Neural cell (in vitro differentiated cells): ENCODE data around the gene QPRT. TPM values are rescaled to one million over a fixed set of nuclear protein-coding genes. Genes with fewer than 3 reads are reported as not detected.

Source experiments
- H2AFZ ChIP-seq: fragments of 200-600, 300-800 bp; sonication (generic), shearing (Covaris generic); 2 replicates; pipeline ENCODE4 v1.6.0; 2014; ENCODE audit warnings: low read depth, mild to moderate bottlenecking, antibody characterized with exemption, low read length, moderate library complexity
- H3F3A ChIP-seq: fragments of 200-600 bp; shearing (Covaris generic); 2 replicates; pipeline ENCODE4 v1.6.1; 2016; ENCODE audit warnings: mild to moderate bottlenecking, moderate library complexity, mixed read lengths, antibody characterized with exemption, low read length; ENCODE audit not compliant: insufficient read depth, poor library complexity, severe bottlenecking
- H3K27ac ChIP-seq: fragments of 200-600, 300-800 bp; sonication (generic), shearing (Covaris generic); 2 replicates; pipeline ENCODE4 v1.5.1; 2014; ENCODE audit warnings: mild to moderate bottlenecking, low read length, moderate library complexity
- H3K27me3 ChIP-seq: fragments of 300-800, 200-600 bp; sonication (generic), shearing (Covaris generic); 2 replicates; pipeline ENCODE4 v1.6.0; 2014; ENCODE audit warnings: mild to moderate bottlenecking, low read depth, low read length, moderate library complexity; ENCODE audit not compliant: insufficient read depth
- H3K36me3 ChIP-seq: fragments of 300-800, 200-600 bp; sonication (generic), shearing (Covaris generic); 2 replicates; pipeline ENCODE4 v1.5.1; 2014; ENCODE audit warnings: mild to moderate bottlenecking, antibody characterized with exemption, low read length, moderate library complexity; ENCODE audit not compliant: insufficient read depth
- H3K4me2 ChIP-seq: fragments of 300-800, 200-600 bp; sonication (generic), shearing (Covaris generic); 2 replicates; pipeline ENCODE4 v1.6.0; 2014; ENCODE audit warnings: mild to moderate bottlenecking, low read length
- H3K4me3 ChIP-seq: fragments of 300-800, 200-600 bp; sonication (generic), shearing (Covaris generic); 2 replicates; pipeline ENCODE4 v1.5.1; 2014; ENCODE audit warnings: mild to moderate bottlenecking, low read length, moderate library complexity
- H3K79me2 ChIP-seq: fragments of 200-600 bp; shearing (Covaris generic); replicated peaks from 2 replicates; pipeline ENCODE4 v1.6.0; 2014; ENCODE audit warnings: mild to moderate bottlenecking, low read length, moderate library complexity; ENCODE audit not compliant: insufficient read depth
- H3K9ac ChIP-seq: fragments of 300-800, 200-600 bp; sonication (generic), shearing (Covaris generic); 2 replicates; pipeline ENCODE4 v1.6.1; 2016; ENCODE audit warnings: mild to moderate bottlenecking, low read length, mixed read lengths
- H3K9me2 ChIP-seq: fragments of 200-600 bp; shearing (Covaris generic); 2 replicates; pipeline ENCODE4 v1.6.1; 2016; ENCODE audit warnings: mild to moderate bottlenecking, low read length, mixed read lengths; ENCODE audit not compliant: insufficient read depth
- H3K9me3 ChIP-seq: fragments of 200-600, 300-800 bp; sonication (generic), shearing (Covaris generic); 2 replicates; pipeline ENCODE4 v1.6.1; 2016; ENCODE audit warnings: mild to moderate bottlenecking, mixed run types, low read length, moderate library complexity, mixed read lengths
- H4K20me1 ChIP-seq: fragments of 200-600 bp; shearing (Covaris generic); 2 replicates; pipeline ENCODE4 v1.6.1; 2016; ENCODE audit warnings: mild to moderate bottlenecking, mixed run types; ENCODE audit not compliant: insufficient read depth
- EP300 ChIP-seq: fragments of 450-650 bp; conservative IDR thresholded peaks from 2 replicates; pipeline ENCODE4 v1.6.1; 2014; ENCODE audit warnings: antibody characterized with exemption, mild to moderate bottlenecking, moderate library complexity; ENCODE audit not compliant: poor library complexity, severe bottlenecking
- EZH2 ChIP-seq: fragments of 200-600, 300-800 bp; shearing (Covaris generic), sonication (generic); IDR thresholded peaks from 2 replicates; pipeline ENCODE4 v1.6.1; 2014; ENCODE audit warnings: antibody characterized with exemption, low read length, borderline replicate concordance, mild to moderate bottlenecking; ENCODE audit not compliant: insufficient read depth, poor library complexity, severe bottlenecking
- MXI1 ChIP-seq: fragments of 450-650 bp; conservative IDR thresholded peaks from 2 replicates; pipeline ENCODE4 v1.6.1; 2014; ENCODE audit warnings: antibody characterized with exemption, mild to moderate bottlenecking; ENCODE audit not compliant: poor library complexity, severe bottlenecking
- POLR2AphosphoS5 ChIP-seq: IDR thresholded peaks from 2 replicates; pipeline ENCODE4 v1.6.1; 2012
- RAD21 ChIP-seq: fragments of 450-650 bp; conservative IDR thresholded peaks from 2 replicates; pipeline ENCODE4 v1.6.1; 2014; ENCODE audit warnings: antibody characterized with exemption, mild to moderate bottlenecking, moderate library complexity
- SMC3 ChIP-seq: fragments of 450-650 bp; conservative IDR thresholded peaks from 2 replicates; pipeline ENCODE4 v1.6.1; 2014; ENCODE audit warnings: antibody characterized with exemption, mild to moderate bottlenecking, moderate library complexity; ENCODE audit not compliant: poor library complexity
- TAF1 ChIP-seq: IDR thresholded peaks from 2 replicates; pipeline ENCODE4 v1.6.1; 2012; ENCODE audit warnings: low read depth
- polyA plus RNA-seq: library from polyadenylated mRNA; depleted of rRNA; stranded (reverse); fragments of >200 nt; gene quantifications from 2 replicates; pipeline ENCODE4 v1.2.3, GENCODE V29; 2014
- TF ChIP-seq, protein P1 (sequence below): IDR thresholded peaks from 2 replicates; pipeline ENCODE4 v1.6.1; 2012; ENCODE audit warnings: borderline replicate concordance
- TF ChIP-seq, protein P2 (sequence below): fragments of 450-650 bp; IDR thresholded peaks from 2 replicates; pipeline ENCODE4 v1.5.1; 2014; ENCODE audit warnings: antibody characterized with exemption, mild to moderate bottlenecking, moderate library complexity; ENCODE audit not compliant: poor library complexity, severe bottlenecking

QPRT gene
- polyA plus RNA-seq, 1 donor from 2014 or later = 2.7 TPM

DNA sequence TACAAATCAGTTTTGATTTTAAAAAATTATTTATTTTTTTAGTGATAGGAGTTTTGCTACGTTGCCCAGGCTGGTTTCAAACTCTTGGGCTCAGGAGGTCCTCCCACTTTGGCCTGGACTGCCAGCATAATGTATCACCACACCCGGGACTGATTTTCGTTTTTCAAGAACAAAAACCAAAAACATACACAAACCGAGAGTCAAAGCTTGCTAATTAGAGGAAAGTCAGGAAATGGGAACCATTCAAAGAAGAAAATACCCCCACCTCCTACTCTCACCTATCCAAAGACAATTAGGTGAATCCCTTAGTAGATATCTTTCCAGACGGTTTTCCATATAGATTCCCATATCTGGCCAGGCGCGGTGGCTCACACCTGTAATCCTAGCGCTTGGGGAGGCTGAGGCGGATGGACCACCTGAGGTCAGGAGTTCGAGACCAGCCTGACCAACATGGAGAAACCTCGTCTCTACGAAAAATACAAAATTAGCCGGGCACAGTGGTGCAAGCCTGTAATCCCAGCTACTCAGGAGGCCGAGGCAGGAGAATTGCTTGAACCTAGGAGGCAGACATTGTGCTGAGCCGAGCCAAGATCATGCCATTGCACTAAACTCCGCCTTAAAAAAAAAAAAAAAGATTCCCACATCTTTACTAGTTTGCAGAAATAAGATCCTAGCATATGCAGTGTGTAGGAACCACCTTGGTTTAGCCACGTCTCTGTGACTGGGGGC, 16.8 kb upstream of the QPRT start:
- Histone ChIP-seq H4K20me1 (no peaks in the 10 kb centered on the region), H3K36me3 (no peaks in the 10 kb centered on the region), H3K4me2 (no peak overlapping the region), H3K27me3 (no peaks in the 10 kb centered on the region), H3K4me3 (no peak overlapping the region), H3K79me2 (no peaks in the 10 kb centered on the region), H3F3A (no peaks in the 10 kb centered on the region), H2AFZ (no peak overlapping the region), H3K9me3 (no peaks in the 10 kb centered on the region), H3K27ac (no peak overlapping the region), H3K9ac (no peak overlapping the region), H3K9me2 (no peaks in the 10 kb centered on the region)
- TF ChIP-seq, protein P1, sequence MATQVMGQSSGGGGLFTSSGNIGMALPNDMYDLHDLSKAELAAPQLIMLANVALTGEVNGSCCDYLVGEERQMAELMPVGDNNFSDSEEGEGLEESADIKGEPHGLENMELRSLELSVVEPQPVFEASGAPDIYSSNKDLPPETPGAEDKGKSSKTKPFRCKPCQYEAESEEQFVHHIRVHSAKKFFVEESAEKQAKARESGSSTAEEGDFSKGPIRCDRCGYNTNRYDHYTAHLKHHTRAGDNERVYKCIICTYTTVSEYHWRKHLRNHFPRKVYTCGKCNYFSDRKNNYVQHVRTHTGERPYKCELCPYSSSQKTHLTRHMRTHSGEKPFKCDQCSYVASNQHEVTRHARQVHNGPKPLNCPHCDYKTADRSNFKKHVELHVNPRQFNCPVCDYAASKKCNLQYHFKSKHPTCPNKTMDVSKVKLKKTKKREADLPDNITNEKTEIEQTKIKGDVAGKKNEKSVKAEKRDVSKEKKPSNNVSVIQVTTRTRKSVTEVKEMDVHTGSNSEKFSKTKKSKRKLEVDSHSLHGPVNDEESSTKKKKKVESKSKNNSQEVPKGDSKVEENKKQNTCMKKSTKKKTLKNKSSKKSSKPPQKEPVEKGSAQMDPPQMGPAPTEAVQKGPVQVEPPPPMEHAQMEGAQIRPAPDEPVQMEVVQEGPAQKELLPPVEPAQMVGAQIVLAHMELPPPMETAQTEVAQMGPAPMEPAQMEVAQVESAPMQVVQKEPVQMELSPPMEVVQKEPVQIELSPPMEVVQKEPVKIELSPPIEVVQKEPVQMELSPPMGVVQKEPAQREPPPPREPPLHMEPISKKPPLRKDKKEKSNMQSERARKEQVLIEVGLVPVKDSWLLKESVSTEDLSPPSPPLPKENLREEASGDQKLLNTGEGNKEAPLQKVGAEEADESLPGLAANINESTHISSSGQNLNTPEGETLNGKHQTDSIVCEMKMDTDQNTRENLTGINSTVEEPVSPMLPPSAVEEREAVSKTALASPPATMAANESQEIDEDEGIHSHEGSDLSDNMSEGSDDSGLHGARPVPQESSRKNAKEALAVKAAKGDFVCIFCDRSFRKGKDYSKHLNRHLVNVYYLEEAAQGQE = no peak
- TF ChIP-seq POLR2AphosphoS5 = no peak
- TF ChIP-seq EZH2 = no peak
- TF ChIP-seq, protein P2, sequence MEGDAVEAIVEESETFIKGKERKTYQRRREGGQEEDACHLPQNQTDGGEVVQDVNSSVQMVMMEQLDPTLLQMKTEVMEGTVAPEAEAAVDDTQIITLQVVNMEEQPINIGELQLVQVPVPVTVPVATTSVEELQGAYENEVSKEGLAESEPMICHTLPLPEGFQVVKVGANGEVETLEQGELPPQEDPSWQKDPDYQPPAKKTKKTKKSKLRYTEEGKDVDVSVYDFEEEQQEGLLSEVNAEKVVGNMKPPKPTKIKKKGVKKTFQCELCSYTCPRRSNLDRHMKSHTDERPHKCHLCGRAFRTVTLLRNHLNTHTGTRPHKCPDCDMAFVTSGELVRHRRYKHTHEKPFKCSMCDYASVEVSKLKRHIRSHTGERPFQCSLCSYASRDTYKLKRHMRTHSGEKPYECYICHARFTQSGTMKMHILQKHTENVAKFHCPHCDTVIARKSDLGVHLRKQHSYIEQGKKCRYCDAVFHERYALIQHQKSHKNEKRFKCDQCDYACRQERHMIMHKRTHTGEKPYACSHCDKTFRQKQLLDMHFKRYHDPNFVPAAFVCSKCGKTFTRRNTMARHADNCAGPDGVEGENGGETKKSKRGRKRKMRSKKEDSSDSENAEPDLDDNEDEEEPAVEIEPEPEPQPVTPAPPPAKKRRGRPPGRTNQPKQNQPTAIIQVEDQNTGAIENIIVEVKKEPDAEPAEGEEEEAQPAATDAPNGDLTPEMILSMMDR = no peak
- TF ChIP-seq EP300 = no peak
- TF ChIP-seq TAF1 = no peak

DNA sequence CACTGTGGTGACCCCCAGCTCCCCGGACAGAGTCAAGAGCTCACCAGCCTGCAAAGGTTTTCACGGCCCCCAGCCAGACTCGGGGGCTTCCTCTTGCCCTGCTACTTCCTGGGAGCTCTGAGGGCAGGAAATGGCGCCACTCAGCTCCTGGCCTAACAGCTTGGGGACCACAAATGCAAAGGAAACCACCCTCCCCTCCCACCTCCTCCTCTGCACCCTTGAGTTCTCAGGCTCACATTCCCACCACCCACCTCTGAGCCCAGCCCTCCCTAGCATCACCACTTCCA, 16.3 kb upstream of the QPRT start:
- Histone ChIP-seq H3K9ac (no peak overlapping the region), H2AFZ (no peak overlapping the region), H3K27me3 (no peaks in the 10 kb centered on the region), H3K79me2 (no peaks in the 10 kb centered on the region), H3K4me3 (no peak overlapping the region), H4K20me1 (no peaks in the 10 kb centered on the region), H3K9me2 (no peaks in the 10 kb centered on the region), H3K36me3 (no peaks in the 10 kb centered on the region), H3K9me3 (no peaks in the 10 kb centered on the region), H3K4me2 (no peak overlapping the region), H3F3A (no peaks in the 10 kb centered on the region), H3K27ac (no peak overlapping the region)
- TF ChIP-seq SMC3 (no peak), RAD21 (no peak), EP300 (no peak), TAF1 (no peak), EZH2 (no peak), POLR2AphosphoS5 (no peak), MXI1 (no peak)
- TF ChIP-seq, protein P2 = no peak
- TF ChIP-seq, protein P1 = no peak
